ENCODE data around the gene PRKAR2B.

GRCh38 chr7:107017965-107018719 lies 26.4 kb upstream of the PRKAR2B start:
- TF ChIP-seq POLR2A (IDR thresholded peaks at IDR 0.05) (no peak), CTCF (IDR thresholded peaks at IDR 0.05) (no peak)

All from uterus (tissue), 2 donors.